CD4-positive, alpha-beta memory T cell (primary cell): ENCODE data around the gene RETREG1. TPM values are rescaled to one million over a fixed set of nuclear protein-coding genes. Genes with fewer than 3 reads are reported as not detected.

Experiments used
- CTCF ChIA-PET: fragments of 350-600 bp; sonication (Branson Sonifier 250); formaldehyde crosslinking; loops from one replicate; lab custom pipeline; 2021; ENCODE audit warnings: inconsistent platforms; ENCODE audit not compliant: partially characterized antibody; lab: Charles Lee
- POLR2A ChIA-PET: fragments of 350-600 bp; sonication (Branson Sonifier 250); formaldehyde crosslinking; loops from one replicate; lab custom pipeline; 2021; ENCODE audit not compliant: partially characterized antibody; lab: Charles Lee
- DNase-seq, 5 donors: peaks; one replicate each; pipeline versions ENCODE4 v3.0.0 to v3.0.0-alpha.2; 2020 to 2022; ENCODE audit warnings: mixed read lengths in 1 of 5
- H3K27ac ChIP-seq: one replicate; pipeline ENCODE4 v1.7.0; 2013; ENCODE audit warnings: low read depth, low read length
- H3K27me3 ChIP-seq: 2 replicates; pipeline ENCODE4 v1.7.0; 2013; ENCODE audit warnings: mild to moderate bottlenecking, low read length, moderate library complexity; ENCODE audit not compliant: insufficient read depth
- H3K36me3 ChIP-seq: 2 replicates; pipeline ENCODE4 v1.7.0; 2013; ENCODE audit warnings: mild to moderate bottlenecking, low read length, moderate library complexity; ENCODE audit not compliant: insufficient read depth
- H3K4me1 ChIP-seq: 2 replicates; pipeline ENCODE4 v1.7.0; 2013; ENCODE audit warnings: mild to moderate bottlenecking, low read length, moderate library complexity; ENCODE audit not compliant: insufficient read depth
- H3K4me3 ChIP-seq, 2 donors: one replicate each; pipeline ENCODE4 v1.7.0; 2013; ENCODE audit warnings: low read length in 2 of 2, mild to moderate bottlenecking in 1 of 2
- H3K9me3 ChIP-seq, 2 donors: one replicate each; pipeline ENCODE4 v1.7.0; 2013; ENCODE audit warnings: low read length in 2 of 2, control low read depth in 1 of 2; ENCODE audit not compliant: control insufficient read depth in 1 of 2
- H3K27ac Mint-ChIP-seq, 7 donors: one replicate each; pipeline ENCODE4 v1.8.0; 2020 to 2021; ENCODE audit warnings: mixed read lengths in 7 of 7, mild to moderate bottlenecking in 6 of 7, inconsistent platforms in 3 of 7, moderate library complexity in 3 of 7
- H3K27me3 Mint-ChIP-seq, 2 donors: one replicate each; pipeline ENCODE4 v1.8.0; 2020 to 2021; ENCODE audit warnings: mixed read lengths in 2 of 2
- H3K36me3 Mint-ChIP-seq, 2 donors: one replicate each; pipeline ENCODE4 v1.8.0; 2020 to 2021; ENCODE audit warnings: mixed read lengths in 2 of 2, inconsistent platforms in 1 of 2, mild to moderate bottlenecking in 1 of 2
- H3K4me1 Mint-ChIP-seq, 4 donors: one replicate each; pipeline ENCODE4 v1.8.0; 2020 to 2021; ENCODE audit warnings: mixed read lengths in 4 of 4, mild to moderate bottlenecking in 1 of 4
- H3K4me3 Mint-ChIP-seq, 8 donors: one replicate each; pipeline ENCODE4 v1.8.0; 2020 to 2021; ENCODE audit warnings: mixed read lengths in 8 of 8, mild to moderate bottlenecking in 7 of 8, moderate library complexity in 6 of 8, inconsistent platforms in 3 of 8
- H3K9me3 Mint-ChIP-seq, 8 donors: one replicate each; pipeline ENCODE4 v1.8.0; 2020 to 2021; ENCODE audit warnings: mixed read lengths in 8 of 8, mild to moderate bottlenecking in 5 of 8, inconsistent platforms in 3 of 8, moderate library complexity in 1 of 8
- intact Hi-C: fragments of 100-400 bp; cut with micrococcal nuclease; formaldehyde crosslinking; loops from one replicate; pipeline ENCODE4 v1.15.1; 2023
- polyA plus RNA-seq, 2 donors: library from polyadenylated mRNA; unstranded; fragments of 300-500 nt; fragmentation: Illumina TruSeq; gene quantifications; one replicate each; pipeline ENCODE4 v1.2.3, GENCODE V29; 2021
- total RNA-seq, 2 experiments: library from RNA; stranded (reverse); gene quantifications; one replicate each; pipeline ENCODE4 v1.2.3, GENCODE V29; 2021

Gene RETREG1
- total and polyA plus RNA-seq, 4 experiments from 2014 or later: 26.6 to 79.5 (median 49.3) TPM

DNA sequence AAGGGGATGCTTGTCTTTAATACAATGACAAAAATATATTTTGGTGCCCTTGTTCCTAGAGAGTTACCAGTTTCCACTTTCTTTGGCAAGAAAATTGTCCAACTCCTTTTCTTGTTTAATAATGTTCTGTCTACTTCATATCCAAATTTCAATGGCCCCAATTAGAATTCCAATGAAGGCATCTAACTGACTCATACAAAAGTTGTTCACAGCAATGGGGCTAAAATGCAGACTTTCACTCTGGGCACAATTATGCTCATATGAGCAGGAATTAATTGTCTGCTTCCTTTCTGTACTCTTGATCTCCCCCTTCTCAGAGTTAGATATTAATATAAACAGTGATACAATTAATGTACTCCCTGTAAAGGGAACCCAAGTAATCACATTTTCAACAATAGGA is 109.1 kb downstream of the RETREG1 start:
- Histone ChIP-seq H3K4me1 (no peaks in the 10 kb centered on the region), H3K27ac (no peak overlapping the region), H3K36me3 (no peaks in the 10 kb centered on the region), H3K27me3 (no peaks in the 10 kb centered on the region), H3K9me3 (no peaks in the 10 kb centered on the region), H3K4me3 (no peak overlapping the region)
- Mint-ChIP-seq H3K4me1 (peaks cover 0 to 55% (median 13%) of the 10 kb centered on the region in 4 donors), H3K9me3 (no peaks in the 10 kb centered on the region), H3K27ac (no peak overlapping the region), H3K27me3 (no peaks in the 10 kb centered on the region), H3K36me3 (peaks cover 0 to 13% of the 10 kb centered on the region in 2 donors), H3K4me3 (no peak overlapping the region)
- ChIA-PET CTCF (interaction anchor here (0.9 to 1.3 kb wide), 3 partner anchors 49 to 156 kb away, joined by 3 read pairs; no protein-coding TSS in a partner anchor), POLR2A (no interaction called here)
- DNase-seq: no peak
- intact Hi-C loops: no loop called here

DNA sequence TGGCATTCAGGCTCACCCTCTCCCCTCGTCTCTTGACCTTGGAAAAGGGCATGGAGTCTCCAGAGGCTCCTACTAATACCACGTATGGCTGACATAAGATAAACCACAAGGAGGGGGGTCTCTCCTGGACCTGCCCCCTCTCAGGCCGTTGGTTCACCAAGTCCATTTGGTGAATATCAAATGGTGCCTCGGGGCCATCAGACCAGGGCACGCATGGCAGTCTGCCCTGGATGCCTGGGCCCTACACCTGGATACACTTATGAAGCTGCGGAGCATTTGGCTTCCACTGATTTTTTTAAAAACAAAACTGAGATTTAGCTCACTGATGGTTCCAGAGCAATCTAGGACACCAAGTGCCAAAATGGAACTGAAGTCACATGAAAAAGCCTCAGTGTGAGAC is 110.9 kb downstream of the RETREG1 start:
- no peaks in the 10 kb centered on the region for H3K36me3 ChIP-seq
- Mint-ChIP-seq H3K36me3 (peaks cover 0 to 16% of the 10 kb centered on the region in 2 donors), H3K4me1 (peaks cover 0 to 41% (median 8%) of the 10 kb centered on the region in 4 donors), H3K9me3 (no peaks in the 10 kb centered on the region), H3K27ac (no peak overlapping the region), H3K4me3 (no peak overlapping the region), H3K27me3 (no peaks in the 10 kb centered on the region)
- intact Hi-C loops: no loop called here
- no peaks in the 10 kb centered on the region for H3K4me1 ChIP-seq
- H3K27ac ChIP-seq: no peak overlapping the region
- H3K4me3 ChIP-seq: no peak overlapping the region
- DNase-seq: no peak
- ChIA-PET POLR2A (no interaction called here), CTCF (interaction anchor here (0.7 kb wide), 1 partner anchor 16 kb away, joined by 3 read pairs; no protein-coding TSS in a partner anchor)
- H3K9me3 ChIP-seq: no peaks in the 10 kb centered on the region
- no peaks in the 10 kb centered on the region for H3K27me3 ChIP-seq

DNA sequence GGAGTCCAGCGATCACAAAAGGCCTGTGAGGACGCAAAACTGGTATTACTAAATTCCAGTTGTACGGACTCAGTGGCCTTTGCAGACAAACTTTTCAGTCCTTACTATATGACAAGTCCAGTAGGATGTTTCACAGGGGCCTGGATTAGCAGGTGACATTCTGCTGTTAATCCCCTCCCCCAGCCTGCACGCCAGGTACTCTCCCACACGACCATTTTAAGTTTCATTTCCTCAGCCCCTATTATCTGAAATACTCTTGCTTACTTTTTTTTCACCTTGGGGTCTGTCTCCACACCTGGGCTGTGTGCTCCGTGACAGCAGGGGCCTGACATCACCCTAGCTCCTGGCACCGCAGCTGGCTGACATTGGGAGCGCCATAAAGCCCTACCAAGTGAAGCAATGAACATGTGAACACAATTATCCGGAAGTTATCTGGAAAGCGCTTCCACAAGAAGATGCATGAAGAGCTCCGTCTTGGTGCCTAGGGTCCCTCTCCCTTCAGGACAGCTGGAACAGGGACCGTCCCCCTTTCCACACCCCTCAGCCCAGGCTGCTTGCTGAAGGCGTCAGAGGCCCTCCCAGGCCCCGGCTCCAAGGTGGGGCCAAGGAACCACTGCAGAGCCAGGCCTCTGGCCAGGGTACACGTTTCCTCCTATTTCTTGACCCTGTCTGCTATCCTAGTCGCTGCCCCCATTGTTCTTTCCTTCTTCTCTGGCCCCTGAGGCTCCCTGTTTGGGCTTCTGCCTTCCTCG is 111.5 kb downstream of the RETREG1 start:
- Mint-ChIP-seq H3K27ac (no peak overlapping the region), H3K4me1 (peaks cover 0 to 39% (median 7%) of the 10 kb centered on the region in 4 donors), H3K27me3 (no peaks in the 10 kb centered on the region), H3K4me3 (no peak overlapping the region), H3K36me3 (peaks cover 0 to 19% of the 10 kb centered on the region in 2 donors), H3K9me3 (no peaks in the 10 kb centered on the region)
- POLR2A ChIA-PET: no interaction called here
- Histone ChIP-seq H3K27ac (no peak overlapping the region), H3K27me3 (no peaks in the 10 kb centered on the region), H3K36me3 (no peaks in the 10 kb centered on the region), H3K4me1 (no peaks in the 10 kb centered on the region), H3K9me3 (no peaks in the 10 kb centered on the region), H3K4me3 (no peak overlapping the region)
- intact Hi-C loops: no loop called here
- no peak for DNase-seq
- CTCF ChIA-PET: interaction anchor here (0.7 kb wide), 1 partner anchor 16 kb away, joined by 3 read pairs; no protein-coding TSS in a partner anchor

DNA sequence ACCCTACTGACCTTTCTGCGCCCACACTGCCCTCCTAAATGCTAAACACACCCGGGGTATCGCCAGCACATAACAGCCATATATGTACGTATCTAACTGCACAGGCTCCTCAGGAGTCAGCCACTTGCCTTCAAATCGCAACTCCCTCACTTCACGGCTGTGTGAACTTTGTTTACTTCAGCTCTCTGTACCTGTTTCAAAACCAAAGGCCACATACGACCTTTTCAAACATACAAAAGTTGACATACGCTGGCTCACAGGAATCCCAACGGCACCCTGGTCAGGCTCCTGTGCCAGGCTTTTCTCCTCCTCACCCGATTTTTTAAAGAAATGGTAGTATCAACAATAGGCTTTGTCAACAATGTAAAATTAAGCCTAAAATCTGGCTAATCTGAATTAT is 112.2 kb downstream of the RETREG1 start:
- H3K27me3 Mint-ChIP-seq: no peaks in the 10 kb centered on the region
- H3K36me3 Mint-ChIP-seq: peaks cover 0 to 26% of the 10 kb centered on the region in 2 donors
- Histone ChIP-seq H3K4me1 (no peaks in the 10 kb centered on the region), H3K9me3 (no peaks in the 10 kb centered on the region), H3K36me3 (no peaks in the 10 kb centered on the region), H3K4me3 (no peak overlapping the region), H3K27ac (no peak overlapping the region), H3K27me3 (no peaks in the 10 kb centered on the region)
- intact Hi-C loops: no loop called here
- H3K4me3 Mint-ChIP-seq: no peak overlapping the region
- peak overlapping the region in 2 of 7 donors; percentile 70 to 84 for H3K27ac Mint-ChIP-seq
- ChIA-PET POLR2A (no interaction called here), CTCF (no interaction called here)
- peaks cover 0 to 3% (median 0%) of the 10 kb centered on the region in 8 donors for H3K9me3 Mint-ChIP-seq
- H3K4me1 Mint-ChIP-seq: peaks cover 0 to 44% (median 7%) of the 10 kb centered on the region in 4 donors
- DNase-seq: no peak

DNA sequence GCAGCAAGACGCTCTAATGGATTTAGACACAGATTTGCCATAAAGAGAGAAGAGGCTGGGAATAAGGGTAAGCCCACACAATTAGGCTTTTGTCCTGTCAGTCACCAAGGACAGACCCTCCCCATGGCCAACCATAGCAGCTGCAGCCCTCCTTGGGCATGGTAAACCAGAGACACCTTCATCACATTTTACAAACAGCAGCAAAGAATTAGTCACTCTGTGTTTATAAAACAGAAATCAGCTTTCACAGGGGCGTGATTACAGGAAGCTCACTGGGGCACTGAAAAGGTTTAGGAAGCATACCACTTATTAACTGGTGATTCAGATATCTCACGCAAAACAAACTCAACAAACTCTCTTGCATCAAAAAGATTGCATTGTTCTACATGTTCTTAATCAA is 113.9 kb downstream of the RETREG1 start:
- Mint-ChIP-seq H3K36me3 (peaks cover 5 to 37% of the 10 kb centered on the region in 2 donors), H3K27ac (no peak overlapping the region), H3K27me3 (no peaks in the 10 kb centered on the region), H3K9me3 (peaks cover 0 to 14% (median under 1%) of the 10 kb centered on the region in 8 donors), H3K4me3 (no peak overlapping the region), H3K4me1 (peaks cover 0 to 34% (median 6%) of the 10 kb centered on the region in 4 donors)
- H3K4me1 ChIP-seq: no peaks in the 10 kb centered on the region
- DNase-seq: no peak
- no peak overlapping the region for H3K4me3 ChIP-seq
- no peaks in the 10 kb centered on the region for H3K9me3 ChIP-seq
- no peaks in the 10 kb centered on the region for H3K27me3 ChIP-seq
- intact Hi-C loops: no loop called here
- no peaks in the 10 kb centered on the region for H3K36me3 ChIP-seq
- H3K27ac ChIP-seq: no peak overlapping the region
- ChIA-PET CTCF (no interaction called here), POLR2A (no interaction called here)

DNA sequence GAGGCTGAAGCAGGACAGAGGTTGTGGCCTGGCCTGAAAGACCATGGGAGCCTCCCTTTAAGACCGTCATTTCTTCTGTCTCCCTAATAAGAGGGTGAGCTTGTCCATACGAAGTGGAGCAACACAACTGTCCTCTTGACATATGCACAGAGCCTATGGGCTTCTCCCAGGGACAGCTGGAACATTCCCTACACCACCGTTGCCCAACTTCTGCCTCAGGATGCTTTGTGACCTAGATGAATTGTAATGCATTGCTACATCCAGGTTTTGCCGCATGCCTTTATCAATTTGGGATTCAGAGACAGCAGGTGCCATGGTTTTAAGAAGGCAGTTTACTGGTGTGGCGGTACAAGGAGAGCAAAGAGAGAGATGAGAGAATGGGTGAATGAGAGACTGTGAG is 116.8 kb downstream of the RETREG1 start:
- CTCF ChIA-PET: interaction anchor here (1.0 kb wide), 1 partner anchor 44 kb away, joined by 3 read pairs; no protein-coding TSS in a partner anchor
- intact Hi-C loops: no loop called here
- H3K27ac Mint-ChIP-seq: peak overlapping the region in 1 of 7 donors; percentile 4

DNA sequence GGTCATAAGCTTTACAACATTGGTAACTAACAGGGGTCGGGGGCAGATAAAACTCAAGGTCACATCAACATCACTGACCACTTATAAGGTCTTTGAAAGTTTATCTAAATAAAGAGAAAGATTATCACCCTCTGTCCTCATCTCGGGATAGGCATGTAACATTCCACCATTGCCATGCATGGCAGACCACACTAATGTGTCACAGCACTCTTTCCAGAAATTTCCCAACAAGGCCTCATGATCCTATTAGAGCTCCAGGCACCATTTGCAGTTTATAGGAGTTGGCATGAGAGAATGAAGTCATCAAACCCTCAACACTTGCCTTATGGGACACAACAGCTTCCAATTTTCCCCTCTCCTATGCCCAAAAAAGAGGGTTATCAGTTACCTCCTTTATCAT is 119.3 kb downstream of the RETREG1 start:
- H3K27me3 Mint-ChIP-seq: no peaks in the 10 kb centered on the region
- no peaks in the 10 kb centered on the region for H3K36me3 ChIP-seq
- H3K4me1 ChIP-seq: no peaks in the 10 kb centered on the region
- peaks cover 0 to 48% (median 29%) of the 10 kb centered on the region in 8 donors for H3K9me3 Mint-ChIP-seq
- H3K9me3 ChIP-seq: peaks cover 0 to 7% of the 10 kb centered on the region in 2 donors
- no peak overlapping the region for H3K27ac Mint-ChIP-seq
- no peak overlapping the region for H3K27ac ChIP-seq
- H3K27me3 ChIP-seq: no peaks in the 10 kb centered on the region
- DNase-seq: no peak
- POLR2A ChIA-PET: no interaction called here
- intact Hi-C loops: no loop called here
- CTCF ChIA-PET: interaction anchor here (1.1 kb wide), 1 partner anchor 42 kb away, joined by 4 read pairs; no protein-coding TSS in a partner anchor
- no peak overlapping the region for H3K4me3 ChIP-seq
- no peak overlapping the region for H3K4me3 Mint-ChIP-seq
- peaks cover 11 to 61% of the 10 kb centered on the region in 2 donors for H3K36me3 Mint-ChIP-seq
- peaks cover 5 to 29% (median 9%) of the 10 kb centered on the region in 4 donors for H3K4me1 Mint-ChIP-seq

More for the DNA sequence above, 116.8 kb downstream of the RETREG1 start:
- POLR2A ChIA-PET: no interaction called here
- Mint-ChIP-seq H3K36me3 (peaks cover 11 to 56% of the 10 kb centered on the region in 2 donors), H3K4me3 (no peak overlapping the region), H3K9me3 (peaks cover 0 to 41% (median 22%) of the 10 kb centered on the region in 8 donors), H3K27me3 (no peaks in the 10 kb centered on the region), H3K4me1 (peaks cover 0 to 26% (median 6%) of the 10 kb centered on the region in 4 donors)
- Histone ChIP-seq H3K9me3 (peaks cover 0 to 7% of the 10 kb centered on the region in 2 donors), H3K4me1 (no peaks in the 10 kb centered on the region), H3K4me3 (no peak overlapping the region), H3K27me3 (no peaks in the 10 kb centered on the region), H3K36me3 (no peaks in the 10 kb centered on the region), H3K27ac (no peak overlapping the region)
- no peak for DNase-seq
